Fibroblast of skin of left biceps (primary cell): Measurements from ENCODE around the gene TP53I11.

Source experiments
- DNase-seq, 2 experiments: peaks; one replicate each; pipeline ENCODE4 v3.0.0-alpha.2; 2013; ENCODE audit warnings: low read depth in 2 of 2

Gene TP53I11

GRCh38 chr11:44950625-44951476 lies at the start of gene TP53I11:
TSS of gene TP53I11 (minus strand) at chr11:44950883. CDS start at chr11:44938335, 12,548 bp downstream.
- no peak for DNase-seq

- no peak for DNase-seq
Observed at GRCh38 chr11:44999068-44999467, 48.4 kb upstream of the TP53I11 start.

- no peak for DNase-seq
Observed at GRCh38 chr11:44998051-44998450, 47.4 kb upstream of the TP53I11 start.

- DNase-seq: no peak
Observed at GRCh38 chr11:44997566-44997965, 46.9 kb upstream of the TP53I11 start.

- no peak for DNase-seq
Observed at GRCh38 chr11:44994753-44995152, 44.1 kb upstream of the TP53I11 start.

GRCh38 chr11:44993971-44994704 lies 43.5 kb upstream of the TP53I11 start:
- DNase-seq: no peak

- DNase-seq: no peak
Observed at GRCh38 chr11:44992774-44993173, 42.1 kb upstream of the TP53I11 start.

GRCh38 chr11:44992181-44992582 lies 41.5 kb upstream of the TP53I11 start:
- DNase-seq: no peak

GRCh38 chr11:44990665-44991064 lies 40.0 kb upstream of the TP53I11 start:
- no peak for DNase-seq

- DNase-seq: no peak
Observed at GRCh38 chr11:44989831-44990566, 39.3 kb upstream of the TP53I11 start.

- no peak for DNase-seq
Observed at GRCh38 chr11:44988981-44989635, 38.4 kb upstream of the TP53I11 start.

- DNase-seq: no peak
Observed at GRCh38 chr11:44988111-44988510, 37.4 kb upstream of the TP53I11 start.

GRCh38 chr11:44987506-44987905 lies 36.8 kb upstream of the TP53I11 start:
- no peak for DNase-seq

GRCh38 chr11:44986315-44986714 lies 35.6 kb upstream of the TP53I11 start:
- no peak for DNase-seq

GRCh38 chr11:44985721-44986120 lies 35.0 kb upstream of the TP53I11 start:
- DNase-seq: no peak

GRCh38 chr11:44983786-44984185 lies 33.1 kb upstream of the TP53I11 start:
- DNase-seq: no peak

GRCh38 chr11:44982496-44983062 lies 31.9 kb upstream of the TP53I11 start:
- DNase-seq: no peak

- DNase-seq: no peak
Observed at GRCh38 chr11:44980533-44981427, 30.1 kb upstream of the TP53I11 start.

- no peak for DNase-seq
Observed at GRCh38 chr11:44979543-44980399, 29.1 kb upstream of the TP53I11 start.
